Astrocyte of the hippocampus (primary cell): ENCODE results near the gene HSPB1.
A peak's percentile ranks its signal among the peaks of the same experiment; 100 is the strongest.
"Not testable (repeated sequence)": the region's sequence is repeated elsewhere in the genome, so short reads cannot be mapped to it uniquely, and the experiment has no call there.

Experiments used
- DNase-seq: peaks from one replicate; pipeline ENCODE4 v3.0.0; 2011; ENCODE audit warnings: low read depth, low spot score

The HSPB1 gene

DNA sequence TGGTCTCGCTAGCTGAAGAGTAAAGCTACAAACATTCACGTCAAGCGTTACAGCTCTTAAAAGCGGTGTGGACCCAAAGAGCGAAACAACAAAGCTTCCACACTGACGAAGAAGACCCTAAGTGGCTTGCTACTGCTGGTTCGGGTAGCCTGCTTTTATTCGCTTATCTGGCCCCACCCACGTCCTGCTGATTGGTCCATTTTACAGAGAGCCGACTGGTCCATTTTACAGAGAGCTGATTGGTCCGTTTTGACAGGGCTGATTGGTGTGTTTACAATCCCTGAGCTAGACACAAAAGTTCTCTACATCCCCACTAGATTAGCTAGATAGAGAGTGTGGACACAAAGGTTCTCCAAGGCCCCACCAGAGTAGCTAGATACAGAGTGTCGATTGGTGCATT, 6.4 kb downstream of the HSPB1 start:
- DNase-seq: not testable (repeated sequence)

GRCh38 chr7:76309341-76310101, 7.0 kb downstream of the HSPB1 start:
- not testable (repeated sequence) for DNase-seq

DNA sequence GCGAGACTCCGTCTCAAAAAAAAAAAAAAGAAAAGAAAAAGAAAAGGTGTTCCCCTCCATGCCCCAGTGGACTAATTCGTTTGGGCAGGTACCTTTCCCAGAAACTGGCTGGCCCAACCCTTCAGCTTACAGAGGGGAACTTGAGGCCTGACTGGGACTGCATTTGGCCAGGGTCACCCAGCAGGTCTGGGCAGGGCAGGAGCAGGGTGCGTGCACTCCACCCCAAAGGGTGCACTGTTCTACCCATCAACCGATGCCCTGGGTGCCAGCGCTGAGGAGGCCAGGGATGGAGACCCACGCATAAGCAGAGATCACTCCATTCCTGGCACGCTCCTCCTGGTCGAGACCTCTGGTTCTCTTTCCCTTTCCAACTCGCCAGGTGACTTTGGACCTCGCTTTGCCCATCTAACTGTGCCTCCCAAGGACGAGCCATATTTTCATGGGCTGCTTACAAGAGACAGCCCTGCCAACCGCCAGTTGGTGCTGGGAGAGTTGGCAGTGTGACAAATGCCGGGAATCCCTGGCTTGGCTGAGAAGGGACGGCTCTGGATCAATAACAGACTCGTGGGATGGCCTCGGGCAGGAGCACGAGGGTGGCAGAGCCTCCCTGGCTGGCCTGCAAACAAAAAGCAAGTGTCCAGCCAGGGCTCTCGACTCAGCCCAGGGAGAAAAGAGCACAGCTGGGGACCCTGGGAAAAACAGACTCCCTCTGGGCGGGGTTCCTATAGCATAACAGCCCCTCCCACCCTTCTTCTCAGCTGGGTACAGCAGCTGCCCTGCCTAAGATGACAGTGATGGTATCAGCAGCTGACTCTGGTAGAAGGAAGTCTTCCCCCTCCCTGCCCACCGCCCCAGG, 7.9 kb downstream of the HSPB1 start:
- no peak for DNase-seq

- DNase-seq: not testable (repeated sequence)
Measured at GRCh38 chr7:76311838-76312237, 9.4 kb downstream of the HSPB1 start.

DNA sequence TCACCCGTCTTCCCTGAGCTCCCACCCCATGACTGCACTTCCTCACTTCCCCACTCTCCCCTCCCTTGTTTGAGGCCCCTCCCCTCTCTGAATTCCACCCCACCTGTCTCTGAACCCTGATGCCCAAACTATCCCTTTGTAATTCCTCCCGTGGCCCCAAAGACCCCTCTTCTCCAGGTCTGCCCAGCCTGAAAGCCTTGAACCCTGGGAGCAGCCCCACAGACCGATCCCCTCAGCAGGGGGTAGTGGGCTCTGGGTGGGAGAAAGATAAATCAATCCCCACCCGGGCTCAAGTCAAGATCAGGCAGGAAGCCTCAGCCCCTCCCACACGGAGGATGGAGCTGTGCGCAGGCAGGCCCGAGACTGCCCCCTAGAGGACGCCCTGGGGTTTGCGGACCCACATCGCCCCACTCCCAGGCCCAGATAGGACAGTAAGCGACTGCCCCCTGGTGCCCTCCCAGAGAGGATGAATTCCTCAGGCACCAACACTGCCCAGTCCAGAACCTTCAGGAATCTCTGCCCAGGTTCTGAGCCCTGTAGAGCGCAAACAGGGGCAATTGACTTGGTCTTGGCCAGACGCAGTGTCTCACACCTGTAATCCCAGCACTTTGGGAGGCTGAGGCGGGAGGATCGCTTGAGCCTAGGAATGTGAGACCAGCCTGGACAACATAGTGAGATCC, 11.7 kb downstream of the HSPB1 start:
- DNase-seq: peak; percentile 97

DNA sequence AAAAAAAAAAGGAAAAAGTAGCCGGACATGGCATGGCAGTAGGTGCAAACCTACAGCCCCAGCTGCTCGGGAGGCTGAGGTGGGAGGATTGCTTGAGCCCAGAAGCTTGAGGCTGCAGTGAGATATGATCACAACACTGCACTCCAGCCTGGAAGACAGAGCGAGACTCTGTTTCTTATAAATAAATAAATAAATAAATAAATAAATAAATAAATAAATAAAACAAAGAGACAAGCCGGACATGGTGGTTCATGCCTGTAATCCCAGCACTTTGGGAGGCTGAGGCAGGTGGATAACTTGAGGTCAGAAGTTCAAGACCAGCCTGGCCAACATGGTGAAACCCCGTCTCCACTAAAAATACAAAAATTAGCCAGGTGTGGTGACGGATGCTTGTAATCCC, 12.3 kb downstream of the HSPB1 start:
- DNase-seq: not testable (repeated sequence)

GRCh38 chr7:76315364-76315763, 12.9 kb downstream of the HSPB1 start:
- DNase-seq: no peak

GRCh38 chr7:76316984-76317781, 14.7 kb downstream of the HSPB1 start:
- no peak for DNase-seq

- DNase-seq: peak; percentile 99
Measured at GRCh38 chr7:76317782-76318487, 15.5 kb downstream of the HSPB1 start.

DNA sequence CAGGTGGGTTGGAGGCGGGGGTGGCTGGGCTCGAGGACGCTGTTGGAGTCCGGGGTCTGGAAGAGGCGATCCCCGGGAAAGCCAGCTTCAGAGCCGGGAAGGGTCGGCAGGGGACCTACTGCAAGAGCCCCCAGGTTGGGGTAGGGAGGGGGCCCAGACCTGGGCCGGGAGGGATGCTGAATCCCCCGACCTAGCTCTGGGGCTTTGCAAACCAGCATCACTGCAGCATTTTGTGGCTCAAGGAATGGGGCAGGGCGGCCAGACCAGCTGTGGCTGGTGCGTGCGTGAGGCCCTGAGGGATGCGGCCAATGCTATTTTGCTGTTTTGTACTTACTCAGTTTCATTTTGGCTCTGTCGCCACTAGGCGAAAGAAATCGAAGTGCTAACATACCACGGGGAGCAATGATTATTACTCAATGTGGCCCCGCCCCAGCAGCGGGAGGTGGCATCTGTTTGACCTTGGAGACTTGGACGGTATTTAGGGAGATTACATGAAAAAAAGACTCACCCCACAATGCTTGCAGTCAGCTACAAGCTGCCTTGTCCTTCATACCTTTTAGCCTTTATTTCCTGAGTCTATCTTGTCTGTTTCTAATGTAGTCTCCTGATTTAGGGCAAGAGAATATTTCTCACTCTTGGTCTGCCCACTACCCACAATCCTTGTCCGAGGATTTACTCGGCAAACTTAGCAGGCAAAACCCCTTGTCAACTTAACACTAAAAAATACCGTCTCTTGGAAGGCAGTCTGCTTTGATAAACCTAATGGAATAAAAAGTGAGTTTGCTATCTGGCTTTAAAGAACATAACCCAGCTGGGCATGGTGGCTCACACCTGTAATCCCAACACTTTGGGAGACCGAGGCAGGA, 16.2 kb downstream of the HSPB1 start:
- DNase-seq: peak; percentile 89

GRCh38 chr7:76325092-76325491, 22.6 kb downstream of the HSPB1 start:
- no peak for DNase-seq

- no peak for DNase-seq
Measured at GRCh38 chr7:76325811-76326210, 23.3 kb downstream of the HSPB1 start.

GRCh38 chr7:76326646-76327233, 24.3 kb downstream of the HSPB1 start:
- DNase-seq: peak; percentile 41

GRCh38 chr7:76327610-76328009, 25.1 kb downstream of the HSPB1 start:
- DNase-seq: no peak

- DNase-seq: no peak
Measured at GRCh38 chr7:76328389-76328788, 25.9 kb downstream of the HSPB1 start.

DNA sequence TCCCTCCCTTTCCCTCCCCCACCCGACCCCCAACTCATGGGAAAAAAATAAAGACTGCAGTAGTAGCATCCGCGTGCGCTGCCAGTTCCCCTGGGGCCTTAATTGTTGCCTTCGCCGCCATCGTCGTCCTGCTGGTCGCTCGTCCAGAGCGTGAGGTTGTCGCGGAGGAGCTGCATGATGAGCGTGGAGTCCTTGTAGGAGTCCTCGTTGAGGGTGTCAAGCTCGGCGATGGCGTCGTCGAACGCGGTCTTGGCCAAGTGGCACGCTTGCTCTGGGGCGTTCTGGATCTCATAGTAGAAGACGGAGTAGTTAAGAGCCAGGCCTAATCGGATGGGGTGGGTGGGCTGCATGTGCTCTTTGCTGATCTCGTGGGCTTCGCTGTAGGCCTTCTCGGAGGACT, 27.0 kb downstream of the HSPB1 start:
- DNase-seq: no peak

DNA sequence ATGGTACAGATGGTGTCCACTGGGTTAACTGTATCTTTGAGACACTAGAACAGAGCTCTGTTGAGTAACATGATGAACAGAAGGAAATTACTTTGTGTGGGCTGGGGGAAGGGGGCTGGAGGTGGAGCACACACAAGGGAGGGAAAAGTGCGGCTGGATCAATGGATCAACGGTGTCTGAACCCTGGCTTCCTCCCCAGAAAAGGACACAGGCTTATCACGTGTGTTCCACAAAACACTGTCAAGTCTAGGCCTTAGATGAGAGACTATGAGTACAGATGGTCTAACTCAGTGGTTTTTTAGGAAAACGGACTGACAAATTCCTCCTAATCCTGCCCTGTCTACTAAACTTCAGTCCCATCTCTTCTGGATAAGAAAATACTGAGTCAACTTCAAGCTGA, 27.8 kb downstream of the HSPB1 start:
- no peak for DNase-seq

- no peak for DNase-seq
Measured at GRCh38 chr7:76330673-76331072, 28.2 kb downstream of the HSPB1 start.

DNA sequence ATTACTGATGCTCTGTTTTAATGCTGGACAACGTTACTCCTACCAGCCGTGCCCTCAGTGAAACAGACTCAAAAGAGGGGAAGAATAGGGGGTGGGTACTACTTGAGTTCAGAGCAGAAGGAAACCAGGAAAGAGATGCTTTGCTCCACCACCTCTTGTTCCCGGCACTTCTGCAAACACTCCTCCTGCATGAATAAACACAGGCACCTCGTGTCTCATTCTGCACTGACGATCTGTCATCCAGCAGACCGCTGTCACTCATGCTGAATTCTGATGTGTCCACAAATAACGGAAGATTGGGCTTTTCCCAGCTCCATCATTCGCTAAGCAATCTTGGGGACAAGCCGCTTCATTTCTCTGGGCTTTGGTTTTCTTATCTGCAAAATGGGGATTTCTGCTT, 29.6 kb downstream of the HSPB1 start:
- no peak for DNase-seq
